GM08714 (cell line): ENCODE data around the gene SNED1.

Experiments
- H3K4me3 ChIP-seq: fragments of 200-500 bp; sonication (Bioruptor generic); 2 replicates; pipeline ENCODE4 v1.5.1; 2014; ENCODE audit warnings: mild to moderate bottlenecking, low read length, inconsistent platforms
- ZNF274 ChIP-seq: IDR thresholded peaks from 2 replicates; pipeline ENCODE4 v1.6.1; 2012; ENCODE audit warnings: mild to moderate bottlenecking, low read depth, low read length

Gene SNED1

GRCh38 chr2:240989451-240990265, 8.8 kb upstream of the SNED1 start:
- no peak for TF ChIP-seq ZNF274
- H3K4me3 ChIP-seq = no peak overlapping the region

GRCh38 chr2:240990266-240990529, 8.2 kb upstream of the SNED1 start:
- TF ChIP-seq ZNF274 = no peak

GRCh38 chr2:240990726-240991377, 7.6 kb upstream of the SNED1 start:
- TF ChIP-seq ZNF274 = no peak
- no peak overlapping the region for H3K4me3 ChIP-seq

More at GRCh38 chr2:240990266-240990529, 8.2 kb upstream of the SNED1 start:
- no peak overlapping the region for H3K4me3 ChIP-seq

GRCh38 chr2:240991378-240992263, 6.8 kb upstream of the SNED1 start:
- TF ChIP-seq ZNF274 = no peak
- no peak overlapping the region for H3K4me3 ChIP-seq

GRCh38 chr2:240992572-240993291, 5.7 kb upstream of the SNED1 start:
- H3K4me3 ChIP-seq = no peak overlapping the region
- TF ChIP-seq ZNF274 = no peak

- TF ChIP-seq ZNF274 = no peak
- H3K4me3 ChIP-seq = no peak overlapping the region
Observed at GRCh38 chr2:240993446-240994170, 4.8 kb upstream of the SNED1 start.

GRCh38 chr2:240994171-240994896, 4.1 kb upstream of the SNED1 start:
- H3K4me3 ChIP-seq = no peak overlapping the region
- no peak for TF ChIP-seq ZNF274

GRCh38 chr2:240995041-240996021, 3.1 kb upstream of the SNED1 start:
- no peak for TF ChIP-seq ZNF274
- H3K4me3 ChIP-seq = no peak overlapping the region

- TF ChIP-seq ZNF274 = no peak
- H3K4me3 ChIP-seq = no peak overlapping the region
Observed at GRCh38 chr2:240996161-240996833, 2.1 kb upstream of the SNED1 start.

- no peak for TF ChIP-seq ZNF274
- H3K4me3 ChIP-seq = no peak overlapping the region
Observed at GRCh38 chr2:240996834-240997140, 1.6 kb upstream of the SNED1 start.

GRCh38 chr2:240997141-240997855, 1.1 kb upstream of the SNED1 start:
- TF ChIP-seq ZNF274 = no peak
- H3K4me3 ChIP-seq = no peak overlapping the region
